Measurements from ENCODE around the gene SUPT3H.

GRCh38 chr6:45367999-45368398 lies 9.7 kb downstream of the SUPT3H start:
- TF ChIP-seq CTCF (IDR thresholded peaks at IDR 0.05): no peak
- no peak for TF ChIP-seq POLR2A (IDR thresholded peaks at IDR 0.05)
